GM12878 (cell line): ENCODE results near the gene NRP2. TPM values are rescaled to one million over a fixed set of nuclear protein-coding genes. Genes with fewer than 3 reads are reported as not detected.

ENCODE experiments used
- ATAC-seq: fragments of 200-7000 bp; cut with Tn5 transposase; 3 replicates; pipeline ENCODE4 v1.9.1; 2020; ENCODE audit warnings: mild to moderate bottlenecking, moderate library complexity
- BruUV-seq: library from RNA; stranded (reverse); fragments of 400-500 nt; replicated peaks from 2 replicates; lab custom pipeline; 2021; lab: Mats Ljungman, UMichigan
- CTCF ChIA-PET: fragments of 300-600 bp; sonication (Branson Sonifier 250); formaldehyde crosslinking; extraction: SDS; loops from one replicate; lab custom pipeline; 2021; ENCODE audit warnings: inconsistent platforms; lab: Yijun Ruan, JAX
- POLR2A ChIA-PET: fragments of 350-600 bp; formaldehyde crosslinking; extraction: SDS; loops from one replicate; lab custom pipeline; 2021; ENCODE audit warnings: inconsistent platforms; lab: Charles Lee
- RAD21 ChIA-PET: fragments of 300-600 bp; sonication (Branson Sonifier 250); formaldehyde crosslinking; loops from one replicate; lab custom pipeline; 2023; ENCODE audit warnings: antibody characterized with exemption; ENCODE audit not compliant: unreplicated experiment; lab: Charles Lee
- SMC1A ChIA-PET: fragments of 300-600 bp; sonication (Branson Sonifier 250); formaldehyde crosslinking; loops from one replicate; lab custom pipeline; 2023; ENCODE audit not compliant: unreplicated experiment, uncharacterized antibody; lab: Charles Lee
- DNase-seq: peaks from one replicate; pipeline ENCODE4 v3.0.0-alpha.2; 2011; ENCODE audit warnings: low read depth, low spot score
- FAIRE-seq: peaks from 3 replicates; lab custom pipeline; 2011; peaks lifted over from hg19 to GRCh38; lab: Jason Lieb, UNC
- H2AFZ ChIP-seq: 2 replicates; pipeline ENCODE4 v1.6.0; 2011; ENCODE audit warnings: low read depth, low read length, control low read depth; ENCODE audit not compliant: control insufficient read depth
- H3K27ac ChIP-seq: 2 replicates; pipeline ENCODE4 v1.5.1; 2011; ENCODE audit warnings: control low read depth; ENCODE audit not compliant: control insufficient read depth, insufficient read depth
- H3K27me3 ChIP-seq, 2 experiments: replicated peaks in 1 of 2; 2 replicates each; pipeline versions ENCODE4 v1.6.0 to v1.6.1; 2011; ENCODE audit warnings: low read length in 1 of 2; ENCODE audit not compliant: control insufficient read depth in 2 of 2, insufficient read depth in 2 of 2
- H3K36me3 ChIP-seq, 2 experiments: 2 replicates each; pipeline ENCODE4 v1.5.1; 2011; ENCODE audit warnings: low read length in 1 of 2; ENCODE audit not compliant: control insufficient read depth in 2 of 2, insufficient read depth in 2 of 2
- H3K4me1 ChIP-seq: 2 replicates; pipeline ENCODE4 v1.6.1; 2011; ENCODE audit warnings: mild to moderate bottlenecking, low read length, moderate library complexity, mixed read lengths; ENCODE audit not compliant: control insufficient read depth, insufficient read depth
- H3K4me2 ChIP-seq: 2 replicates; pipeline ENCODE4 v1.6.0; 2011; ENCODE audit warnings: control low read depth; ENCODE audit not compliant: control insufficient read depth, insufficient read depth
- H3K4me3 ChIP-seq: fragments of 200-600 bp; sonication (generic); 2 replicates; pipeline ENCODE4 v1.5.1; 2016
- H3K79me2 ChIP-seq: 2 replicates; pipeline ENCODE4 v1.6.0; 2011; ENCODE audit warnings: low read length; ENCODE audit not compliant: control insufficient read depth, insufficient read depth
- H3K9ac ChIP-seq: 2 replicates; pipeline ENCODE4 v1.8.0; 2011; ENCODE audit warnings: low read length, control low read depth, mixed read lengths; ENCODE audit not compliant: control insufficient read depth, insufficient read depth
- H3K9me3 ChIP-seq: replicated peaks from 3 replicates; pipeline ENCODE4 v1.5.1; 2011; ENCODE audit warnings: mild to moderate bottlenecking, low read length; ENCODE audit not compliant: control insufficient read depth, insufficient read depth
- H4K20me1 ChIP-seq: 2 replicates; pipeline ENCODE4 v1.6.0; 2011; ENCODE audit not compliant: control insufficient read depth, insufficient read depth
- CUX1 ChIP-seq: IDR thresholded peaks from 2 replicates; pipeline ENCODE4 v1.6.1; 2012; ENCODE audit warnings: improper control_type of control experiment, low read depth, low read length; ENCODE audit not compliant: insufficient replicate concordance
- EGR1 ChIP-seq, 2 experiments: IDR thresholded peaks; 1 replicate in 1 of 2; 2 replicates in 1 of 2; pipeline ENCODE4 v1.6.1; 2011 to 2012; ENCODE audit warnings: low read depth in 2 of 2, low read length in 2 of 2, borderline replicate concordance in 1 of 2, mild to moderate bottlenecking in 1 of 2, moderate library complexity in 1 of 2
- MEF2A ChIP-seq: IDR thresholded peaks from 2 replicates; pipeline ENCODE4 v1.6.1; 2011; ENCODE audit warnings: low read depth, mild to moderate bottlenecking, low read length, moderate library complexity; ENCODE audit not compliant: insufficient read depth
- NKRF ChIP-seq: fragments of 450-650 bp; conservative IDR thresholded peaks from 2 replicates; pipeline ENCODE4 v1.6.1; 2017; ENCODE audit warnings: mild to moderate bottlenecking, moderate library complexity
- RUNX3 ChIP-seq: IDR thresholded peaks from 2 replicates; pipeline ENCODE4 v1.6.1; 2012; ENCODE audit warnings: low read length, inconsistent platforms
- USF2 ChIP-seq: IDR thresholded peaks from 2 replicates; pipeline ENCODE4 v1.6.1; 2011; ENCODE audit warnings: low read depth, low read length, improper control_type of control experiment, borderline replicate concordance
- ZBED1 ChIP-seq: IDR thresholded peaks from 2 replicates; pipeline ENCODE4 v1.6.1; 2016; ENCODE audit warnings: borderline replicate concordance
- ZNF687 ChIP-seq: fragments of 450-650 bp; IDR thresholded peaks from 2 replicates; pipeline ENCODE4 v1.6.1; 2017; ENCODE audit warnings: mild to moderate bottlenecking, moderate library complexity
- WGBS: methylation state at CpG from one replicate; pipeline ENCODE4 v1.1.6; 2016; ENCODE audit warnings: low lambda C conversion rate; ENCODE audit not compliant: insufficient replicate concordance, insufficient coverage; ENCODE audit errors: missing lambda C conversion rate; 5-methylcytosine and 5-hydroxymethylcytosine counted together
- in situ Hi-C: fragments of 300-500 bp; cut with MboI; formaldehyde crosslinking; loops from 9 replicates; pipeline ENCODE4 v1.14.3; 2018; ENCODE audit warnings: mixed read lengths
- intact Hi-C: fragments of 100-400 bp; cut with micrococcal nuclease; formaldehyde crosslinking; loops from one replicate; pipeline ENCODE4 v1.14.2; 2022; ENCODE audit not compliant: unreplicated experiment
- polyA plus RNA-seq, 11 experiments: library from polyadenylated mRNA; depleted of rRNA in 4 of 11; unstranded in 6 of 11; stranded (reverse) in 5 of 11; fragments of >200 nt; fragmentation: Nextera tagmentation in 4 of 11; fragmentation: Illumina TruSeq in 1 of 11; extraction: Ambion mirVana in 4 of 11; extraction: Trizol in 1 of 11; gene quantifications; 1 replicate in 1 of 11; 2 replicates in 10 of 11; pipeline versions ENCODE4 v1.2.1 to v1.2.3, GENCODE V29; 2011 to 2016; ENCODE audit warnings: inconsistent platforms in 2 of 11, missing spikeins in 2 of 11, low read depth in 1 of 11
- total RNA-seq, 4 experiments: library from RNA; depleted of rRNA in 3 of 4; stranded (reverse); fragments of >200 nt in 3 of 4; fragmentation: Illumina TruSeq in 1 of 4; extraction: Trizol in 1 of 4; gene quantifications; 2 replicates each; pipeline versions ENCODE4 v1.2.1 to v1.2.3, GENCODE V29; 2013 to 2021

NRP2 gene
- total and polyA plus RNA-seq, 10 of the 15 experiments (the other 5 are each of a cell fraction or from before 2014, with no cell fraction given) = 0.06 to 1.2 (median 0.46) TPM

- ATAC-seq = peak; percentile 23; the same call in 1 of the 3 replicates
- no peak overlapping the region for H3K9ac ChIP-seq
- CTCF ChIA-PET = interaction anchor here (1.3 kb wide), 1 partner anchor 16 kb away, joined by 5 read pairs; no protein-coding TSS in a partner anchor
- TF ChIP-seq MEF2A = 0 out of 2 replicates have a peak, but pooled peaks have one; percentile 42
- no peak for TF ChIP-seq CUX1
- TF ChIP-seq RUNX3 = peak; percentile 12; the same call in 1 of the 2 replicates
- peak in 1 of 2 experiments; percentile 75; a peak in 2 of 3 replicates for TF ChIP-seq EGR1 (IDR thresholded peaks at IDR 0.05; ENCODE audit: borderline replicate concordance in 1 of 2, low read depth in 2 of 2, low read length in 2 of 2)
- TF ChIP-seq ZNF687 = no peak
- no peak for TF ChIP-seq USF2
- TF ChIP-seq NKRF = no peak
- no peak for TF ChIP-seq ZBED1
- no peaks in the 10 kb centered on the region for H3K9me3 ChIP-seq
- RAD21 ChIA-PET = interaction anchor here (1.7 kb wide), 1 partner anchor 15 kb away, joined by 8 read pairs; no protein-coding TSS in a partner anchor
- peaks cover 0 to 5% of the 10 kb centered on the region in 2 experiments; a peak in 3 of 4 replicates for H3K27me3 ChIP-seq
- no peak for FAIRE-seq
- H3K4me3 ChIP-seq = no peak overlapping the region
- no peak overlapping the region for H3K4me2 ChIP-seq
- WGBS = 21% methylated on average over 8 of the region's 8 CpGs
- H3K36me3 ChIP-seq = no peaks in the 10 kb centered on the region
- DNase-seq = no peak
- SMC1A ChIA-PET = no interaction called here
- POLR2A ChIA-PET = no interaction called here
- in situ Hi-C loops = no loop called here
- intact Hi-C loops = no loop called here
- no peaks in the 10 kb centered on the region; the same call in 1 of the 2 replicates for H3K4me1 ChIP-seq
- no TSS peak for BruUV-seq
- no peaks in the 10 kb centered on the region for H4K20me1 ChIP-seq
- H3K27ac ChIP-seq = no peak overlapping the region
- no peak overlapping the region for H2AFZ ChIP-seq
- H3K79me2 ChIP-seq = no peaks in the 10 kb centered on the region
Observed at GRCh38 chr2:205660521-205661124, 21.7 kb upstream of the NRP2 start.
